ENCODE data around the gene LGR5.

GRCh38 chr12:71585218-71585617 lies 145.6 kb downstream of the LGR5 start:
- TF ChIP-seq POLR2A (IDR thresholded peaks at IDR 0.05; ENCODE audit: low read depth, low read length) (no peak), FOS (IDR thresholded peaks at IDR 0.05; ENCODE audit: low read depth, low read length) (no peak), CTCF (conservative IDR thresholded peaks at IDR 0.05; ENCODE audit: low read depth, low read length) (no peak), RCOR1 (IDR thresholded peaks at IDR 0.05; ENCODE audit: insufficient replicate concordance, low read length) (no peak), RAD21 (IDR thresholded peaks at IDR 0.05; ENCODE audit: low read length) (no peak), CHD1 (IDR thresholded peaks at IDR 0.05; ENCODE audit: low read depth, low read length) (no peak), MAZ (IDR thresholded peaks at IDR 0.05; ENCODE audit: borderline replicate concordance, low read depth, low read length) (no peak), RFX5 (IDR thresholded peaks at IDR 0.05; ENCODE audit: low read depth, low read length) (no peak)

All from IMR-90 (cell line).